A549 treated with AZD2906 at 1 μM for 4 hours (cell line): ENCODE data around the gene ZNF425. TPM values are rescaled to one million over a fixed set of nuclear protein-coding genes. Genes with fewer than 3 reads are reported as not detected.

Source experiments
- total RNA-seq: library from RNA; stranded (reverse); fragments of 200-300 nt; extraction: Qiagen RNA extraction; gene quantifications from 5 replicates; pipeline ENCODE4 v1.2.3, GENCODE V29; 2022

The ZNF425 gene
- 1.2 to 1.4 TPM (median 1.3 TPM) in 5 replicates for total RNA-seq

GRCh38 chr7:149125863-149126661 is at the start of gene ZNF425:
ZNF425 (minus strand) TSS chr7:149126324; CDS start chr7:149126213, 111 bp downstream.

DNA sequence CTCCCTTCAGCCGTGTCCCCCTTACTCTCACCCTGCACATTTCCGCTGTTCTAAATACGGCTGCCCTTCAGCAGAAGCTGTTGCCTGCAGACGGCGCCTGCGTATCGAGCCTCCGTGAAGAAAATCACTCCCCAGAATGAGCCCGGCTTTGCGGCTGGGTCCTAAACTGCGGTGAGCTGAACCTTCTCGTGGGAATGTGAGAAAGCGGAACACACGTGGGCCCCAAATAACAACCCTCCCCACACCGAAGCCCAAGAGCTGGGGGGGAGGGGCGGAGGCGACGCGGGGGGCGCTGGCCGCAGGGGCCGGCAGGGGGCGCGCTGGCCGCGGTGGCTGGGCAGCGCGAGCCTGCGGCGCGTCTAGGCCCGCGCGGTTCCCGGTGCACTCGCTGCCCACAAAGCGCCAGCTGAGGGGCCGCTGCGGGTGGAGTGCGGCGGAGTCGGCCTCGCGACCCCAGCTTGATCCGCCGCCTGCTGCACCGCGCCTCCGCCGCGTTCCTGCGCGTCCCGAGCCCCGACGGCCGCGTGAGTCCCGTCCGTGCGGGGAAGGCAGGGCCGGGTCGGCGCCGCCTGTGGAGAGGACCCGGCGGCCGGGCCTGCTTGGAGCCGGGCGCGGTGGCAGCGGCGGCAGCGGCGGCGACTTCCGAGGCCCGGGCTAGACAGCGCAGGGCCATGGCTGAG is 21.1 kb upstream of the ZNF425 start, which contains the start of gene ZNF398:
Gene ZNF398 (plus strand): TSS at position 382 of the 680 bp plus-strand sequence. CDS start 290 bp downstream, at position 672.

GRCh38 chr7:149090397-149091195 is 35.5 kb downstream of the ZNF425 start, which contains the start of gene ZNF786:
ZNF786 (minus strand) TSS chr7:149090718; CDS start chr7:149090640, 78 bp downstream.

Other genes starting within 250 kb of the ZNF425 start
- gene EZH2, start 242.0 kb downstream of the ZNF425 start, total RNA-seq, result 19.0 to 21.6 TPM (median 19.3 TPM) in 5 replicates
- gene PDIA4, start 97.8 kb downstream of the ZNF425 start, total RNA-seq, result 161 to 188 TPM (median 169 TPM) in 5 replicates
- 6.1 to 6.6 TPM (median 6.3 TPM) in 5 replicates for gene ZNF786, start 35.6 kb downstream of the ZNF425 start, total RNA-seq
- 8.6 to 9.9 TPM (median 9.1 TPM) in 5 replicates for gene ZNF398, start 21.1 kb upstream of the ZNF425 start, total RNA-seq
- gene ZNF282, start 69.2 kb upstream of the ZNF425 start, total RNA-seq, result 21.7 to 26.7 TPM (median 24.9 TPM) in 5 replicates
- 10.5 to 12.0 TPM (median 11.2 TPM) in 5 replicates for gene ZNF212, start 113.3 kb upstream of the ZNF425 start, total RNA-seq
- gene ZNF783, start 135.9 kb upstream of the ZNF425 start, total RNA-seq, result 4.4 to 6.1 TPM (median 5.3 TPM) in 5 replicates